Measurements from ENCODE around the gene RILPL1.

Gene RILPL1

DNA sequence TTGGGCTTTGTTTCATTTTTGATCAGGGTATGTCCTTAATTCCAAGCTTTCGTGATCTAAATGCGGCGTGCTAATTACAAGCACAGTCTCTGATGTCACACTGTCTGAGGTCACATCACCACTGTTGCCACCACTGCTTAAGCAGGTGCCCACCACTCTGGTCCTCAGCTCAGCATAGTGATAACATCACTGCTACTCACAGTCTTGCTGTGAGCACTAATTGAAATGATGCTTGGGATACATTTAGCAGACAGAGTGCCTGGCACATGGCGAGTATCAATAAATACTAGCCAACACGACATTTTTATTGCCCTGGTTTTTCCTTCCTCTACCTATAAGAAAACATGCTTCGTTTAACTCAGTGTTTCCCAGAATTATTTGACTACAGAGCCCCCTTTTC lies 104.9 kb downstream of the RILPL1 start:
- DNase-seq (ENCODE audit: low spot score): peak; percentile 70

DNA sequence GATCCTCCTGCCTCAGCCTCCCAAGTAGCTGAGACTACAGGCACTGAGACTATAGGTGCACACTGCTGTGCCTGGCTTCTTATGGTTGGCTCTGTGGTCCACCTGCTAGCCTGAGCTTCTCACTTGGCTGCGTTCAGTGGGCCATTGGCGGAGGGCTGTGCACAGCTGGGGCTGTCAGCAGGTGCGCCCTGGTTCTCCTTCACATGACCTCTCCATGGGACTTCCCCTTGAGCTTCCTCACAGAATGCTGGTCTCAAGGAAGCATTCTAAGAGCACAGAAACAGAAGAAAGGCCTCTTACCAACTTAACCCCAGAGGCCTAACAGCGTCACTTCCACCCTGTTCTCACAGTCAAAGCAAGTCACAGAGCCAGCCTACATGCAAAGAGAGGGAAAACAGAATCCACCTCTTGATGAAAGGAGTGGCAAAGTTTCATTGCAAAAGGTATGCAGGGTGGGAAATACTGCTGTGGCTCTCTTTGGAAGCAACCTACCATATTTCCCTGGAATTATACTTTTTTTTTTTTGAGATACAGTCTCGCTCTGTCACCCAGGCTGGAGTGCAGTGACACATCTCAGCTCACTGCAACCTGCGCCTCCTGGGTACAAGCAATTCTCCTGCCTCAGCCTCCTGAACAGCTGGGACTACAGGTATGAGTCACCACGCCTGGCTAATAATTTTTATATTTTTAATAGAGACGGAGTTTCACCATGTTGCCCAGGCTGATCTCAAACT lies 106.3 kb downstream of the RILPL1 start:
- DNase-seq (ENCODE audit: low spot score): no peak

DNA sequence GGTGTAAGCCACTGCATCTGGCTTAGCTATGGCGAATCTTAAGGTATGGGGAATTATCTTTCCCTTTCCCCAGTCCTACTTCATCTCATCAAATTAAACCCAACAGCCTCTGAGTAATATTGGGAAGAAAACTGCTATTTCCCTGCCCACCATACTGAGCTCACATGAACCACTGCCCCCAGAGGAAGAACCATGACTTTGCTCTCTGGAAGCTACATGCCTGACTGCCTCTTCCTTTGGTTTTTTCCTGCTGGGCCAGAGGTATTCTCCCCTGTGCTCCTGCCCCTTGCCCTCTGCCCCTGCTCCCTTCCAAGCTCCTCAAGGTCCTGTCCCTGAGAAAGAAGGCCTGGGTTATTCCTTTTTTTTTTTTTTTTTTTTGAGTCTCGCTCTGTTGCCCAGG lies 112.2 kb downstream of the RILPL1 start:
- no peak for DNase-seq (ENCODE audit: low spot score)

Small RNA genes lying within 50 kb of the gene (small RNA-seq; reads per million reads assigned to genes)
- gene AC145423.2 (0 reads per million in 2 experiments), gene MIR3908 (0.03 to 0.09 reads per million in 2 experiments)
